ENCODE measurements around the gene ZFYVE28. TPM values are rescaled to one million over a fixed set of nuclear protein-coding genes. Genes with fewer than 3 reads are reported as not detected.

The ZFYVE28 gene
- total and polyA plus RNA-seq, 2 donors (not counting 1 experiment from before 2014, with no cell fraction given): 5.8 to 12.1 TPM

GRCh38 chr4:2341261-2341841, 77.1 kb downstream of the ZFYVE28 start:
- DNase-seq (no peak), ATAC-seq (ENCODE audit: low read depth) (no peak)
- WGBS (ENCODE audit: insufficient coverage): 95% methylated on average over 24 of the region's 28 CpGs
- Mint-ChIP-seq H3K9me3 (ENCODE audit: insufficient read depth) (no peaks in the 10 kb centered on the region), H3K4me3 (no peak overlapping the region), H3K27ac (no peak overlapping the region), H3K4me1 (no peaks in the 10 kb centered on the region), H3K27me3 (peaks cover 5% of the 10 kb centered on the region)
- no peak overlapping the region for H3K4me2 ChIP-seq (replicated peaks; ENCODE audit: low read depth, low read length, poor library complexity, severe bottlenecking)
- ChIA-PET CTCF (no interaction called here), POLR2A (no interaction called here)
- H3K36me3 ChIP-seq (replicated peaks in 1 of 2; ENCODE audit: control extremely low read depth in 1 of 2, control insufficient read depth in 1 of 2, extremely low read depth in 1 of 2, insufficient read depth in 2 of 2, low read length in 1 of 2): no peaks in the 10 kb centered on the region
- H4K20me1 ChIP-seq (ENCODE audit: control insufficient read depth, insufficient read depth, low read length, poor library complexity, severe bottlenecking): no peaks in the 10 kb centered on the region
- peaks cover 0 to 11% (median 0%) of the 10 kb centered on the region in 3 donors for H3K9me3 ChIP-seq (ENCODE audit: control extremely low read depth in 1 of 3, control insufficient read depth in 2 of 3, insufficient read depth in 1 of 3, low read length in 2 of 3)
- no peaks in the 10 kb centered on the region for H3K4me1 ChIP-seq (ENCODE audit: control insufficient read depth in 2 of 2, insufficient read depth in 2 of 2, low read length in 2 of 2)
- peaks cover 0 to 8% (median 2%) of the 10 kb centered on the region in 4 experiments for H3K27me3 ChIP-seq (replicated peaks in 1 of 4; ENCODE audit: control extremely low read depth in 1 of 4, control insufficient read depth in 3 of 4, insufficient read depth in 4 of 4, low read length in 3 of 4)
- no peak overlapping the region for H2AFZ ChIP-seq (ENCODE audit: insufficient read depth, low read depth, low read length, poor library complexity, severe bottlenecking)
- intact Hi-C loops (cut with micrococcal nuclease): no loop called here
- no peak overlapping the region for H3K27ac ChIP-seq (ENCODE audit: low read length in 2 of 2)
- TF ChIP-seq CTCF (IDR thresholded peaks at IDR 0.05) (no peak), EZH2 (IDR thresholded peaks at IDR 0.05; ENCODE audit: borderline replicate concordance, insufficient read depth, low read depth, low read length, poor library complexity, severe bottlenecking) (no peak)
- H3K79me2 ChIP-seq (ENCODE audit: control insufficient read depth, insufficient read depth, low read length): no peaks in the 10 kb centered on the region
- H3K4me3 ChIP-seq (ENCODE audit: control extremely low read depth in 1 of 5, extremely low read depth in 1 of 5, insufficient read depth in 1 of 5, low read depth in 2 of 5, low read length in 4 of 5): no peak overlapping the region
- H3K9ac ChIP-seq (ENCODE audit: low read length): no peak overlapping the region

- peaks cover 0 to 11% (median 2%) of the 10 kb centered on the region in 4 experiments for H3K27me3 ChIP-seq (replicated peaks in 1 of 4; ENCODE audit: control extremely low read depth in 1 of 4, control insufficient read depth in 3 of 4, insufficient read depth in 4 of 4, low read length in 3 of 4)
- intact Hi-C loops (cut with micrococcal nuclease): no loop called here
- ATAC-seq (ENCODE audit: low read depth) (no peak), DNase-seq (no peak)
- ChIA-PET POLR2A (no interaction called here), CTCF (no interaction called here)
- no peaks in the 10 kb centered on the region for H3K36me3 ChIP-seq (replicated peaks in 1 of 2; ENCODE audit: control extremely low read depth in 1 of 2, control insufficient read depth in 1 of 2, extremely low read depth in 1 of 2, insufficient read depth in 2 of 2, low read length in 1 of 2)
- H3K27ac ChIP-seq (ENCODE audit: low read length in 2 of 2): no peak overlapping the region
- H3K4me3 ChIP-seq (ENCODE audit: control extremely low read depth in 1 of 5, extremely low read depth in 1 of 5, insufficient read depth in 1 of 5, low read depth in 2 of 5, low read length in 4 of 5): no peak overlapping the region
- H3K9ac ChIP-seq (ENCODE audit: low read length): no peak overlapping the region
- H2AFZ ChIP-seq (ENCODE audit: insufficient read depth, low read depth, low read length, poor library complexity, severe bottlenecking): no peak overlapping the region
- Mint-ChIP-seq H3K4me3 (no peak overlapping the region), H3K9me3 (ENCODE audit: insufficient read depth) (no peaks in the 10 kb centered on the region), H3K4me1 (no peaks in the 10 kb centered on the region), H3K27me3 (peaks cover 5% of the 10 kb centered on the region), H3K27ac (no peak overlapping the region)
- no peak for TF ChIP-seq CTCF (IDR thresholded peaks at IDR 0.05)
- TF ChIP-seq EZH2 (IDR thresholded peaks at IDR 0.05; ENCODE audit: borderline replicate concordance, insufficient read depth, low read depth, low read length, poor library complexity, severe bottlenecking): no peak
- no peak overlapping the region for H3K4me2 ChIP-seq (replicated peaks; ENCODE audit: low read depth, low read length, poor library complexity, severe bottlenecking)
- no peaks in the 10 kb centered on the region for H3K4me1 ChIP-seq (ENCODE audit: control insufficient read depth in 2 of 2, insufficient read depth in 2 of 2, low read length in 2 of 2)
- H4K20me1 ChIP-seq (ENCODE audit: control insufficient read depth, insufficient read depth, low read length, poor library complexity, severe bottlenecking): no peaks in the 10 kb centered on the region
- H3K79me2 ChIP-seq (ENCODE audit: control insufficient read depth, insufficient read depth, low read length): no peaks in the 10 kb centered on the region
- 95% methylated on average over 27 of the region's 27 CpGs for WGBS (ENCODE audit: insufficient coverage)
- H3K9me3 ChIP-seq (ENCODE audit: control extremely low read depth in 1 of 3, control insufficient read depth in 2 of 3, insufficient read depth in 1 of 3, low read length in 2 of 3): peaks cover 0 to 6% (median 0%) of the 10 kb centered on the region in 3 donors
Measured at GRCh38 chr4:2340272-2341061, 78.0 kb downstream of the ZFYVE28 start.

All from B cell (primary cell).